Measurements from ENCODE around the gene PRKCB.

PRKCB gene

DNA sequence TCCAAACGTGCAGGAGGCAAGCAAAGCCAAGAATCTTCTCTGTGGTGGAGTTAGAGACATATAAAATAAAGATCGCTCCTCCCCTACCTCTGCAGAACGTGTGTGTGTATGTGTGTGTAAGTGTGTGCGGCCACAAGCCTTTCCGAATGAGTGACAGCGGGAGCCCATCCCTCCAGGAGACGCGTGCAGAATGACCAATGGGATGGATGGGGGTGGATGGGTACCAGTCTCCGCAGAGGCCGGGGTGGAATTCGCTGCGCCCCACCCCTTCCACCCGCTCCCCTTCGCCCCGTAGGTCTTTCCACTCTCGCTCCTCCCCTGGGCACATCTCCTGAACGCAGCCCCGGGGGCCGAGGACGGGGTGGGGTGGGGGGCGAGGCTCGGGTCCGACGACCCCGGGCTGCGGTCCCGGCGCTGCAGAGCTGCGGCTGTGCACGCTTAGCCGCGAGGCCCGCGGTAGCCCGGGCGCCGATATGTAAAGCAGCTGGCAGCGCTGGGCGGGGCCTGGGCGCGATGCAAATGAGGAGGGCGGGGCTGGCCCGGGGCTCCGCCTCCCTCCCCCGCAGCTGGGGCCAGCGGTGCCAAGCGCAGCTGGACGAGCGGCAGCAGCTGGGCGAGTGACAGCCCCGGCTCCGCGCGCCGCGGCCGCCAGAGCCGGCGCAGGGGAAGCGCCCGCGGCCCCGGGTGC, at the start of gene PRKCB:
TSS of gene PRKCB (plus strand) at position 594 of the 688 bp plus-strand sequence.
- peak; percentile 92 for DNase-seq (ENCODE audit: low spot score)

DNA sequence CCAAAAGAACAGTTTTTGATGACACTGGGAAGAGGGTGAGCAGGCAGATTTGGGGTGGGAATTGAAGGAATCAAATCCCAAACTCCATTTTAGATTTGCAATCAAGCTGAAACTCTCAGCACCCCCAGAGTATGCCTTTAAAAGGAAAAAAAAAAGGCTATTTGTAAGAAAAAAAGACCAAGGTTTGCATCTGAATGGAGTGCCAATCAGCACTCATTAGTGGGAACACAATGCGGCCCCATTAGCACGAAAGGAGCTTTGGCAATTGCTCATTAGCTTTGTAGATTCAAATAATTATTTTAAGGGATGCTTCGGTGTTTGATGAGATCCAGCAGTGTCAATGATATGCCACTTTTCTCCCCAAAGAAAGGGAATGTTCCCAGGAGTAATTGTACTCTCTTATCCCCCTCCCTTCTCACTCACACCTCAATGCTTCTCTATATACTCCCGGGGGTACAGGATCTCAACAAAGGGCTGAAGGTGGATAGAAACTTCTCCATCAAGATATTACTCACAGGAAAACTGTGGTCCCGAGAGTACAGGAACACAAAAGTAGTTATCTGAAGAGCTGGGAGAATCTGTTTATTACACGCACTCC, 48.7 kb upstream of the PRKCB start:
- DNase-seq (ENCODE audit: low spot score): no peak

DNA sequence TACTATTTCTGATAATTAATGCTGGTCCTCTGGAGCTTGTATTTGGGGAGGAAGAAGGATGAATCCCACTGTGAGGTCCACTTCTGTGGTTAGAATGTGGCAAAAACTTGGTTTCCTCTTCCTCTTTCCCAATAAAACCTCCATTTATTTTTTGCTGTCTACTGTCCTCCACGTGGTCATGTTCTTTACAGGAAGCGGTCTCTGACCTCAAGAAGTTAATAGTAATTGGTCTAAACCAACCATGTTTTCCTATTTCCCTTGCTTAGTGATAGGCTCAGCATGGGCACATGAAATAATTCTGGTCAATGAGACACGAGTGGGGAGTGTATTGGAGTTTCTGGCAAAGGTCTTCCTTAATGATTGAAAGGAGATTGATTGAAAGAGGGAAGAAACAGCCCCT, 47.1 kb upstream of the PRKCB start:
- DNase-seq (ENCODE audit: low spot score): no peak

DNA sequence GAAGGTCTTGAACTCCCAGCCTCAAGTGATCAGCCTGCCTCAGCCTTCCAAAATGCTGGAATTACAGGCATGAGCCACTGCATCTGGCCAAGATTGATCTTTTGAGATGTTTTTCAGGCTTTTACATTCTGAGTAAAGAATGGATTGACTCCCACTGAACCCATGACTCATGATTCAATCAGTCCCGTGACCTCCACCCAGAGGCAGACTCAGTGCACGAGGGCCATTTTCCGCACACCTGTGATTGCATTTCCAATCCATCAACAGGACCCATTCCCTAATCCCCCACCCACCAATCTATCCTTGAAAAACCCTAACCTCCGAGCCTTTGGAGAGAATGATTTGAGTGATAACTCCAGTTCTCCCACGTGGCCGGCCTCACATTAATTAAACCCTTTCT, 40.4 kb upstream of the PRKCB start:
- DNase-seq (ENCODE audit: low spot score): no peak

- DNase-seq (ENCODE audit: low spot score): no peak
These were observed 38.8 kb upstream of the PRKCB start for GRCh38 chr16:23796941-23797340.

- peak; percentile 77 for DNase-seq (ENCODE audit: low spot score)
These were observed 34.4 kb upstream of the PRKCB start for GRCh38 chr16:23801378-23801777.

DNA sequence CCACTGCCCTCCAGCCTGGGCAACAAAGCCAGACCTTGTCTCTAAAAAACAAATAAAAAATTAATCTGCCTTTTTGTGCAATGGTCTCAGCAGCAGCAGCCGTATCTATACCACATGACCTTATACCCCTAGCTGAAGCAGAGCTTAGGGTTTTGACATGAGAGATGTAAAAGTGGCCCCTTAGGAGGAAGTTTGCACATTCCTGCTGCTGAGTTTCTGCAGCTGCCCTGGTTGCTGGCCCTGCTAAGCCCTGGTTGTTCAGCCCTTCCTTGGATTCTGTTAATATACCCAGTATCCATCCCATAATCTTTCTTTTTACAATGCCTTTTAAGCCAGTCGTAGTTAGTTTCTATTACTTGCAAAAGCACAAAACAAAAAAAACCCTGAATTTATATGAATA, 33.0 kb upstream of the PRKCB start:
- DNase-seq (ENCODE audit: low spot score): no peak

- peak; percentile 81 for DNase-seq (ENCODE audit: low spot score)
These were observed 32.1 kb upstream of the PRKCB start for GRCh38 chr16:23803591-23804123.

GRCh38 chr16:23807028-23807427, 28.8 kb upstream of the PRKCB start:
- peak; percentile 11 for DNase-seq (ENCODE audit: low spot score)

DNA sequence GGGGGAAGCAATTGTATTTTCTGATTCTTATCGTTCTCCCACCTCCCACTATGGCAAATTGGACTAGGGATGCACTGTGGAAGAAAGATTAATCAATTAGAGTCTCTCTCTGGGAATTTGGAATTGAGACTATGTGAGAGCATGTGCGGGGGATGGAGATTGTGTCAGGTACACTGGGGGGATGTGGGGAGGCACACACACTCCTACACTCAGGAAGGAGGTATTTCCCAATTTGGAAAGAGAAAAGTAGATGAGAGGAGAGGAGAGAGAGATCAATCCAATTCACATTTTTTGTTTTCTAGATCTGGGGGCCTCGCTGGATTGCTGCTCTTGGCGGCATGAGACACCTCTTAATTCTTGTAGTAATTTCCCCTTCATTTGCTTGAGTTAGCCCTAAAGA, 14.3 kb upstream of the PRKCB start:
- no peak for DNase-seq (ENCODE audit: low spot score)

- no peak for DNase-seq (ENCODE audit: low spot score)
These were observed 13.7 kb upstream of the PRKCB start for GRCh38 chr16:23821875-23822688.

GRCh38 chr16:23823475-23824384, 12.1 kb upstream of the PRKCB start:
- no peak for DNase-seq (ENCODE audit: low spot score)

GRCh38 chr16:23824909-23825308, 10.9 kb upstream of the PRKCB start:
- DNase-seq (ENCODE audit: low spot score): no peak

GRCh38 chr16:23826528-23827045, 9.2 kb upstream of the PRKCB start:
- peak; percentile 28 for DNase-seq (ENCODE audit: low spot score)

DNA sequence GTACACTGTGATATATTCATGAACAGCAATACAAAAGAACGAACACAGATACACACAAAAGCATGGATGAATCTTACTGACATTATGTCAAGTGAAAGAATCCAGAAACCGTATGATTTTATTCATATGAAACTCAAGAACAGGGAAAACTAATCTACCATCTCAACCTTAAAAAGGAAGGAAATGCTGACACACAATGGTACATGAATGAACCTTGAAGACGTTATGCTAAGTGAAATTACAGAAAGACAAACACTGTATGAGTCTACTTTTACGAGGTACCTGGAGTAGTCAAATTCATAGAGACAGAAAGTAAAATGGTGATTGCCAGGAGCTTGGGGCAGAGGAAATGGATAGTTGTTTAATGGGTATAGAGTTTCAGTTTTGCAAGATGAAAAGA, 8.7 kb upstream of the PRKCB start:
- DNase-seq (ENCODE audit: low spot score): no peak

- DNase-seq (ENCODE audit: low spot score): no peak
These were observed 6.3 kb upstream of the PRKCB start for GRCh38 chr16:23829454-23829853.

DNA sequence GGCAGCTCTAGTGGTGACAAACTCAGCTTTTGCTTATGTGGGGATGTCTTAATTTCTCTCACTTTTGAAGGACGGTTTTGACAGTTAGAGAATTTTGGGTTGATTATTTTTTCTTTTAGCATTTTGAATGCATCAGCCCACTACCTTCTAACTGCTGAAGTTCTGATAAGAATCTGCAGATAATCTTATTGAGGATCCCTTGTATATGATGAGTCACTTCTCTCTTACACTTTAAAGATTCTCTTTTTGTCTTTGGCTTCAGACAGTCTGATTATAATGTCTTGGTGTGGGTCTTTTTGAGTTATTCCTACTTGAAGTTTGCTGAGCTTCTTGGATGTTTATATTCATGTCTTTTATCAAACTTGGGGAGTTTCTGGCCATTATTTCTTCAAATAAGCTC, 5.5 kb upstream of the PRKCB start:
- no peak for DNase-seq (ENCODE audit: low spot score)

GRCh38 chr16:23832882-23833281, 2.9 kb upstream of the PRKCB start:
- DNase-seq (ENCODE audit: low spot score): no peak

DNA sequence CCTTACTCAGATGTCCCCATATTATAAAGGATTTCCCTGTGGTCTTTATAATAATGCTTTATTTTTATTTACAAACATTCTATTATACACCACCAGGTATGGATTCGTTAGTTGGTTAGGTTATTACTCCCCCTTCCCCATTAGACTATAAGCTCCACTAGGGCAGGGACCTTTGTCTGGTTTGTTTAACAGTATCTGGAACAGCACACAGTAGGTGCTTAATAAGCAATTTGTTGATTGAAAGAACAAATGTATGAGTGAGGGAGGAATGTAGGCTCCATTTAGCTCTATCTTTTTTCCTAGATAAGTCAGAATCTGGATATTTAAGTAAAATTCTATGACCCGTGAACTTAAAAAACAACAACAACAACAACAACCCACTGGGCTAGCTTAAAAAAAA, 2.3 kb upstream of the PRKCB start:
- DNase-seq (ENCODE audit: low spot score): no peak

DNA sequence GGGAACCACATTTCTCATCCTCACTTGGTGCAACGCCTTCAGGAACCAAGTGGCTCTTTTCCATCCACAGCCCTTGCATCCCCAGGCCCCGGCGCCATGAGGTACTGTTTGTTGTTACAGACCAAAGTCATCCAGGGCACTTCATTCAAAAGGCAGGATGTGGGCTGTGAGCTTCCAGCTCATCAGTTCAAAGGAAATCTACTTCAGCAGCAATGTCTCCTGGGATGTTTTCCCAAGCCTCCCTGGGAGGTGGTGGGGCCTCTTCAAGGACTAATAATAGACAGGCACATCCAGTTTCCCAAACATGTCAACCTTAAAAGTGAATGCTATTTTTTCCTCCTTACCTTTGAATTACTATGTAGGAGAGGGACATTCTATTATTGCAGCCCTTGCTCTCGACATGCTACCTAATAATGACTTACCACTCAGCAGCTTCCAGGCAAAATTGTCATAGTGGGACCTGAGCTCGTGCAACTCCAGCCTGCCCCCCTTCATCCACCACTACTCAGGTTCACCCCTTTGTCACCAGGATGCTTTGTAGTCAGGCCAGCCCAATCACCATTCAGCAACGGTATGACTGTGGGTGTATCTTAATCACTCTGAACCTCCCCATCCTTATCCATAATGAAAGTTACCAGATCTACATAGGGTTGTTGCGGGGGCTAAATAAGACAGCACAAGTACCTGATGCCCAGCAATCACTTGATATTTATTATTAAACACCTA, 1.7 kb upstream of the PRKCB start:
- no peak for DNase-seq (ENCODE audit: low spot score)

- no peak for DNase-seq (ENCODE audit: low spot score)
These were observed 258 bp downstream of the PRKCB start for GRCh38 chr16:23836078-23836403.

All from NAMALWA (cell line).